GM12878 (cell line): ENCODE measurements around the gene HHAT. TPM values are rescaled to one million over a fixed set of nuclear protein-coding genes. Genes with fewer than 3 reads are reported as not detected.
A peak's percentile ranks its signal among the peaks of the same experiment; 100 is the strongest.

ENCODE experiments used
- ATAC-seq: fragments of 200-7000 bp; cut with Tn5 transposase; 3 replicates; pipeline ENCODE4 v1.9.1; 2020; ENCODE audit warnings: mild to moderate bottlenecking, moderate library complexity
- BruUV-seq: library from RNA; stranded (reverse); fragments of 400-500 nt; replicated peaks from 2 replicates; lab custom pipeline; 2021; lab: Mats Ljungman, UMichigan
- CTCF ChIA-PET: fragments of 300-600 bp; sonication (Branson Sonifier 250); formaldehyde crosslinking; extraction: SDS; loops from one replicate; lab custom pipeline; 2021; ENCODE audit warnings: inconsistent platforms; lab: Yijun Ruan, JAX
- POLR2A ChIA-PET: fragments of 350-600 bp; formaldehyde crosslinking; extraction: SDS; loops from one replicate; lab custom pipeline; 2021; ENCODE audit warnings: inconsistent platforms; lab: Charles Lee
- RAD21 ChIA-PET: fragments of 300-600 bp; sonication (Branson Sonifier 250); formaldehyde crosslinking; loops from one replicate; lab custom pipeline; 2023; ENCODE audit warnings: antibody characterized with exemption; ENCODE audit not compliant: unreplicated experiment; lab: Charles Lee
- SMC1A ChIA-PET: fragments of 300-600 bp; sonication (Branson Sonifier 250); formaldehyde crosslinking; loops from one replicate; lab custom pipeline; 2023; ENCODE audit not compliant: unreplicated experiment, uncharacterized antibody; lab: Charles Lee
- DNase-seq: peaks from one replicate; pipeline ENCODE4 v3.0.0-alpha.2; 2011; ENCODE audit warnings: low read depth, low spot score
- FAIRE-seq: peaks from 3 replicates; lab custom pipeline; 2011; peaks lifted over from hg19 to GRCh38; lab: Jason Lieb, UNC
- H2AFZ ChIP-seq: 2 replicates; pipeline ENCODE4 v1.6.0; 2011; ENCODE audit warnings: low read depth, low read length, control low read depth; ENCODE audit not compliant: control insufficient read depth
- H3K27ac ChIP-seq: 2 replicates; pipeline ENCODE4 v1.5.1; 2011; ENCODE audit warnings: control low read depth; ENCODE audit not compliant: control insufficient read depth, insufficient read depth
- H3K27me3 ChIP-seq, 2 experiments: replicated peaks in 1 of 2; 2 replicates each; pipeline versions ENCODE4 v1.6.0 to v1.6.1; 2011; ENCODE audit warnings: low read length in 1 of 2; ENCODE audit not compliant: control insufficient read depth in 2 of 2, insufficient read depth in 2 of 2
- H3K36me3 ChIP-seq, 2 experiments: 2 replicates each; pipeline ENCODE4 v1.5.1; 2011; ENCODE audit warnings: low read length in 1 of 2; ENCODE audit not compliant: control insufficient read depth in 2 of 2, insufficient read depth in 2 of 2
- H3K4me1 ChIP-seq: 2 replicates; pipeline ENCODE4 v1.6.1; 2011; ENCODE audit warnings: mild to moderate bottlenecking, low read length, moderate library complexity, mixed read lengths; ENCODE audit not compliant: control insufficient read depth, insufficient read depth
- H3K4me2 ChIP-seq: 2 replicates; pipeline ENCODE4 v1.6.0; 2011; ENCODE audit warnings: control low read depth; ENCODE audit not compliant: control insufficient read depth, insufficient read depth
- H3K4me3 ChIP-seq: fragments of 200-600 bp; sonication (generic); 2 replicates; pipeline ENCODE4 v1.5.1; 2016
- H3K79me2 ChIP-seq: 2 replicates; pipeline ENCODE4 v1.6.0; 2011; ENCODE audit warnings: low read length; ENCODE audit not compliant: control insufficient read depth, insufficient read depth
- H3K9ac ChIP-seq: 2 replicates; pipeline ENCODE4 v1.8.0; 2011; ENCODE audit warnings: low read length, control low read depth, mixed read lengths; ENCODE audit not compliant: control insufficient read depth, insufficient read depth
- H3K9me3 ChIP-seq: replicated peaks from 3 replicates; pipeline ENCODE4 v1.5.1; 2011; ENCODE audit warnings: mild to moderate bottlenecking, low read length; ENCODE audit not compliant: control insufficient read depth, insufficient read depth
- H4K20me1 ChIP-seq: 2 replicates; pipeline ENCODE4 v1.6.0; 2011; ENCODE audit not compliant: control insufficient read depth, insufficient read depth
- ATF2 ChIP-seq: IDR thresholded peaks from 2 replicates; pipeline ENCODE4 v1.6.1; 2012; ENCODE audit warnings: low read length, inconsistent platforms
- CHD4 ChIP-seq: fragments of 200-600 bp; sonication (generic); IDR thresholded peaks from 2 replicates; pipeline ENCODE4 v1.6.1; 2016; ENCODE audit warnings: mild to moderate bottlenecking
- ELK1 ChIP-seq: IDR thresholded peaks from 2 replicates; pipeline ENCODE4 v1.6.1; 2012; ENCODE audit warnings: low read depth, low read length, improper control_type of control experiment
- ESRRA ChIP-seq: IDR thresholded peaks from 2 replicates; pipeline ENCODE4 v1.6.1; 2012; ENCODE audit warnings: mild to moderate bottlenecking, low read length, improper control_type of control experiment
- GABPA ChIP-seq: IDR thresholded peaks from 2 replicates; pipeline ENCODE4 v1.6.1; 2014; ENCODE audit warnings: antibody characterized with exemption, low read depth, mild to moderate bottlenecking, inconsistent platforms
- HDAC2 ChIP-seq: fragments of 200-600 bp; sonication (generic); IDR thresholded peaks from 2 replicates; pipeline ENCODE4 v1.6.1; 2017
- LARP7 ChIP-seq: fragments of 450-650 bp; IDR thresholded peaks from 2 replicates; pipeline ENCODE4 v1.6.1; 2017; ENCODE audit warnings: mild to moderate bottlenecking
- NFIC ChIP-seq: IDR thresholded peaks from 2 replicates; pipeline ENCODE4 v1.6.1; 2012; ENCODE audit warnings: low read depth, mild to moderate bottlenecking, inconsistent platforms, low read length, moderate library complexity
- NFXL1 ChIP-seq: fragments of 450-650 bp; IDR thresholded peaks from 2 replicates; pipeline ENCODE4 v1.6.1; 2017; ENCODE audit warnings: antibody characterized with exemption, mild to moderate bottlenecking, borderline replicate concordance
- NR2C2 ChIP-seq: IDR thresholded peaks from 2 replicates; pipeline ENCODE4 v1.6.1; 2011; ENCODE audit warnings: borderline replicate concordance, low read depth; ENCODE audit not compliant: control insufficient read depth, insufficient read length
- PKNOX1 ChIP-seq: fragments of 450-650 bp; IDR thresholded peaks from 2 replicates; pipeline ENCODE4 v1.6.1; 2016; ENCODE audit warnings: mild to moderate bottlenecking
- RAD21 ChIP-seq: IDR thresholded peaks from 2 replicates; pipeline ENCODE4 v1.6.1; 2011; ENCODE audit warnings: mild to moderate bottlenecking, low read depth, low read length, moderate library complexity; ENCODE audit not compliant: insufficient read depth
- RAD51 ChIP-seq: fragments of 450-650 bp; IDR thresholded peaks from 2 replicates; pipeline ENCODE4 v1.6.1; 2016; ENCODE audit warnings: moderate library complexity, mild to moderate bottlenecking, inconsistent platforms
- SMC3 ChIP-seq: IDR thresholded peaks from 2 replicates; pipeline ENCODE4 v1.6.1; 2011; ENCODE audit warnings: low read length, improper control_type of control experiment, borderline replicate concordance
- SPI1 ChIP-seq: IDR thresholded peaks from 2 replicates; pipeline ENCODE4 v1.6.1; 2011; ENCODE audit warnings: low read depth, mild to moderate bottlenecking, low read length, moderate library complexity, borderline replicate concordance; ENCODE audit not compliant: insufficient read depth
- ZNF217 ChIP-seq: fragments of 450-650 bp; IDR thresholded peaks from 2 replicates; pipeline ENCODE4 v1.6.1; 2017; ENCODE audit warnings: antibody characterized with exemption, mild to moderate bottlenecking
- WGBS: methylation state at CpG from one replicate; pipeline ENCODE4 v1.1.6; 2016; ENCODE audit warnings: low lambda C conversion rate; ENCODE audit not compliant: insufficient replicate concordance, insufficient coverage; ENCODE audit errors: missing lambda C conversion rate; 5-methylcytosine and 5-hydroxymethylcytosine counted together
- in situ Hi-C: fragments of 300-500 bp; cut with MboI; formaldehyde crosslinking; loops from 9 replicates; pipeline ENCODE4 v1.14.3; 2018; ENCODE audit warnings: mixed read lengths
- intact Hi-C: fragments of 100-400 bp; cut with micrococcal nuclease; formaldehyde crosslinking; loops from one replicate; pipeline ENCODE4 v1.14.2; 2022; ENCODE audit not compliant: unreplicated experiment
- polyA plus RNA-seq, 11 experiments: library from polyadenylated mRNA; depleted of rRNA in 4 of 11; unstranded in 6 of 11; stranded (reverse) in 5 of 11; fragments of >200 nt; fragmentation: Nextera tagmentation in 4 of 11; fragmentation: Illumina TruSeq in 1 of 11; extraction: Ambion mirVana in 4 of 11; extraction: Trizol in 1 of 11; gene quantifications; 1 replicate in 1 of 11; 2 replicates in 10 of 11; pipeline versions ENCODE4 v1.2.1 to v1.2.3, GENCODE V29; 2011 to 2016; ENCODE audit warnings: inconsistent platforms in 2 of 11, missing spikeins in 2 of 11, low read depth in 1 of 11
- total RNA-seq, 4 experiments: library from RNA; depleted of rRNA in 3 of 4; stranded (reverse); fragments of >200 nt in 3 of 4; fragmentation: Illumina TruSeq in 1 of 4; extraction: Trizol in 1 of 4; gene quantifications; 2 replicates each; pipeline versions ENCODE4 v1.2.1 to v1.2.3, GENCODE V29; 2013 to 2021

HHAT gene
- total and polyA plus RNA-seq, 10 of the 15 experiments (the other 5 are each of a cell fraction or from before 2014, with no cell fraction given): 1.2 to 37.6 (median 2.6) TPM

- no peak overlapping the region for H3K4me2 ChIP-seq
- TF ChIP-seq RAD21 (no peak), HDAC2 (no peak), ZNF217 (no peak), GABPA (no peak)
- ChIA-PET SMC1A (interaction anchor here (1.6 kb wide), 1 partner anchor 8 kb away, joined by 4 read pairs; no protein-coding TSS in a partner anchor), POLR2A (no interaction called here), CTCF (no interaction called here), RAD21 (no interaction called here)
- no peaks in the 10 kb centered on the region for H3K79me2 ChIP-seq
- no peak overlapping the region for H3K27ac ChIP-seq
- no peaks in the 10 kb centered on the region for H3K9me3 ChIP-seq
- FAIRE-seq (no peak), DNase-seq (no peak), ATAC-seq (no peak)
- in situ Hi-C loops (no loop called here), intact Hi-C loops (no loop called here)
- H3K4me1 ChIP-seq: no peaks in the 10 kb centered on the region
- H3K4me3 ChIP-seq: no peak overlapping the region
- no peaks in the 10 kb centered on the region for H4K20me1 ChIP-seq
- no peak overlapping the region for H2AFZ ChIP-seq
- no peaks in the 10 kb centered on the region for H3K36me3 ChIP-seq
- H3K27me3 ChIP-seq: no peaks in the 10 kb centered on the region
- 83% methylated on average over 3 of the region's 3 CpGs for WGBS
- BruUV-seq: no TSS peak
- H3K9ac ChIP-seq: no peak overlapping the region
Measured at GRCh38 chr1:210676539-210676938, 347.8 kb downstream of the HHAT start.

- Histone ChIP-seq H3K27me3 (no peaks in the 10 kb centered on the region), H2AFZ (no peak overlapping the region), H3K9me3 (no peaks in the 10 kb centered on the region), H3K4me1 (no peaks in the 10 kb centered on the region), H3K27ac (no peak overlapping the region), H3K9ac (no peak overlapping the region), H3K4me2 (no peak overlapping the region), H3K79me2 (no peaks in the 10 kb centered on the region), H3K4me3 (no peak overlapping the region), H3K36me3 (no peaks in the 10 kb centered on the region), H4K20me1 (no peaks in the 10 kb centered on the region)
- in situ Hi-C loops (no loop called here), intact Hi-C loops (no loop called here)
- ChIA-PET POLR2A (no interaction called here), CTCF (interaction anchor here (1.0 to 1.5 kb wide), 3 partner anchors 14 to 19 kb away, joined by 5 to 6 read pairs (median 5); no protein-coding TSS in a partner anchor), SMC1A (interaction anchor here (0.7 to 1.6 kb wide), 8 partner anchors 9 to 70 kb away, joined by 3 to 4 read pairs (median 3); no protein-coding TSS in a partner anchor), RAD21 (interaction anchor here (0.5 to 1.2 kb wide), 4 partner anchors 85 to 800 kb away, joined by 3 to 4 read pairs (median 4); no protein-coding TSS in a partner anchor)
- no TSS peak for BruUV-seq
- peak; percentile 17 for DNase-seq
- 30% methylated on average over 4 of the region's 4 CpGs for WGBS
- FAIRE-seq: peak; percentile 47
- ATAC-seq: peak; percentile 97
- TF ChIP-seq SPI1 (no peak), CHD4 (no peak), NFIC (no peak), ELK1 (no peak), SMC3 (no peak), NR2C2 (no peak), LARP7 (no peak), ATF2 (no peak), NFXL1 (no peak), PKNOX1 (no peak), ESRRA (no peak), RAD51 (no peak)
Measured at GRCh38 chr1:210677533-210677932, 348.8 kb downstream of the HHAT start.
